Brain microvascular endothelial cell (primary cell): Measurements from ENCODE around the gene HELZ.
A peak's percentile ranks its signal among the peaks of the same experiment; 100 is the strongest.
"Not testable (repeated sequence)": the region's sequence is repeated elsewhere in the genome, so short reads cannot be mapped to it uniquely, and the experiment has no call there.

Source experiments
- DNase-seq: peaks from one replicate; pipeline ENCODE4 v3.0.0-alpha.2; 2020
- H3K27ac ChIP-seq: fragments of 250-450 bp; sonication (Bioruptor Pico); 2 replicates; pipeline ENCODE4 v1.5.1; 2020; ENCODE audit warnings: mild to moderate bottlenecking, moderate library complexity
- H3K27me3 ChIP-seq: fragments of 250-450 bp; sonication (Bioruptor Pico); replicated peaks from 2 replicates; pipeline ENCODE4 v1.5.1; 2020; ENCODE audit warnings: mild to moderate bottlenecking
- H3K36me3 ChIP-seq: fragments of 250-450 bp; sonication (Bioruptor Pico); replicated peaks from 2 replicates; pipeline ENCODE4 v1.5.1; 2020; ENCODE audit warnings: mild to moderate bottlenecking
- H3K4me3 ChIP-seq: 2 replicates; pipeline ENCODE4 v1.5.1; 2011; ENCODE audit warnings: low read depth, mild to moderate bottlenecking, control low read depth, low read length, moderate library complexity
- CTCF ChIP-seq: IDR thresholded peaks from 2 replicates; pipeline ENCODE4 v1.5.1; 2011; ENCODE audit warnings: low read depth, mild to moderate bottlenecking, moderate library complexity, low read length, control low read depth, inconsistent platforms; ENCODE audit errors: missing control alignments
- in situ Hi-C: cut with HindIII; loops from 2 replicates; pipeline ENCODE4 v1.10.0; 2017; ENCODE audit warnings: low sequenced_read_pairs, low pct_ligation_motif_present

Gene HELZ

DNA sequence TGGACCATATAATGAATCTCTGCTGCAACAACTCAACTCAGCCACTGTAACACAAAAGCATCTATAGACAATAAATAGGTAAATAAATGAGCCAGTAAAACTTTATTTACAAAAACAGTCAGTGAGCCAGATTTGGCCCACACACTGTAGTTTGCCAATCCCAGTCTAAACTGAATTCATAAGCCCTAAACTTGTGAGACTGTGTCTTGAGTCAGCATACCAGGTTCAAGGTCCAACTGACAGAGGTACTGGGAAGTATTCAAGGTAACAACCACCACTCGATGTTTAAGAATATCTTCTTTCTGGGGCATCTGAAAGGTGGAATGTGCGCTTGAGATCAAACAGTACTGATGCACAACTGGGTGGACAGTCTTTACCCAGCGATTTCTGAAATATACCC lies 94.2 kb downstream of the HELZ start:
- Histone ChIP-seq H3K27ac (peak overlapping the region; percentile 61), H3K27me3 (no peaks in the 10 kb centered on the region), H3K36me3 (peaks cover 21% of the 10 kb centered on the region), H3K4me3 (no peak overlapping the region)
- no peak for DNase-seq
- in situ Hi-C loops = no loop called here
- no peak for TF ChIP-seq CTCF

DNA sequence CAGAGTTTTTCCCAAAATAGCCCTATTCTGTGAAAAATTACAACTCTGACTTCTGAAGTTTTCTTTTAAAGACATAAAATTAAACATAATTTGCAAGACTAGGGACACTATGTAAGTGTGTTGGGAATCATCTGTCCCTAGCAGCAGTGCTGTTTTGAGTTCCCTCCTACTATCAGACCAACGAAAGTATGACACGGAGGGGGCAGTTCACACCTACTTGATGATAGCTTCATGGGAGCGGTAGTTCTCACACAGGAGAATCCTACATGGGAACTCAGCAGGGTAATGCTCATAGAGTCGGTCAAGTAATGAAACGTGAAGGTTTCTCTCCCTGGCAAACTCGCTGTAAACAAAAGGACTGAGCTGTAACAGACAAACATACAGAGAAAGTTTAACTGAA lies 96.6 kb downstream of the HELZ start:
- Histone ChIP-seq H3K4me3 (no peak overlapping the region), H3K27ac (no peak overlapping the region), H3K36me3 (peaks cover 21% of the 10 kb centered on the region), H3K27me3 (no peaks in the 10 kb centered on the region)
- in situ Hi-C loops = no loop called here
- DNase-seq = no peak
- TF ChIP-seq CTCF = no peak

DNA sequence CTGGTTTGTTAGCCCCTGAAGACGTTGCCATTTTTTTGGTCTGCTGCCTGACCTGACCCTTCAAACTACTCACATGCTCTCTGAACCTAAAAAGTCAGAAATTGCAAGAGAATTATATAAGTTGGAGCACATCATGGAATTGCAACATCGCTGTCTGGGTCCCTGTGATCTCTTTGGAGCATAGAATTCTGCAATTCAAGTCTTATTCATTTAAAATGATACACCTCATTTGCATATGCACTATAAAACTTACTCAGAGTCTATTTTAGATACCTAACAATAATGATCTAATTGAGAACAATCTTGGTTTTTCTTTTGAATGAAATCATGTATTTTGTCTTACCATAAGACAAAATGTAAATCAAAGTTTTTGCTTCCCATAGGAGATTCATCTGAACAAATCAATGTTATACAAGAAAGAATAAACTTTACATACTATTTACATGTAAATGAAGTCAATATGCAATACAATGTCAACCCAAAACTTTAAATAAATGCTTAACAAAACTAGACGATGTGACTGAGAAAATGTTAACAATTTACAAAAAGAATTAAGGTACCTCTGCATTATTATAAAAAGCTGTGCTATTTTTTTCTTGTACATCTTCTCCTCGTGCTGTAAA lies 99.7 kb downstream of the HELZ start:
- no peak for TF ChIP-seq CTCF
- no peak for DNase-seq
- H3K27ac ChIP-seq = no peak overlapping the region
- H3K4me3 ChIP-seq = no peak overlapping the region
- H3K27me3 ChIP-seq = no peaks in the 10 kb centered on the region
- in situ Hi-C loops = no loop called here
- H3K36me3 ChIP-seq = peaks cover 22% of the 10 kb centered on the region

DNA sequence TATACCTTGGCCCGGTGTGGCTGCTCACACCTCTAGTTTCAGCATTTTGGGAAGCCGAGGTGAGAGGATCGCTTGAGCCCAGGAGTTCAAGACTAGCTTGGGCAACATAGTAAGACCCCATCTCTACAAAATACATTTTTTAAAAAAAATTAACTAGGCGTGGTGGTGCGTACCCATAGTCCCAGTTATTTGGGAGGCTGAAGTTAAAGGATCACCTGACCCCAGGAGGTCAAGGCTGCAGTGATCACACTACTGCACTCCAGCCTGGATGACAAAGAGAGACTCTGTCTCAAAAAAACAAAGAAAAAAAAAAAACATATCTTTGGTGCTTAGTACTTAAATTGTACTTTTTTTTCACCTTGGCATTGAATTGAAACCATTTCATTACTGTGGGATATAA lies 101.7 kb downstream of the HELZ start:
- no peak for TF ChIP-seq CTCF
- in situ Hi-C loops = no loop called here
- H3K36me3 ChIP-seq = peaks cover 17% of the 10 kb centered on the region

DNA sequence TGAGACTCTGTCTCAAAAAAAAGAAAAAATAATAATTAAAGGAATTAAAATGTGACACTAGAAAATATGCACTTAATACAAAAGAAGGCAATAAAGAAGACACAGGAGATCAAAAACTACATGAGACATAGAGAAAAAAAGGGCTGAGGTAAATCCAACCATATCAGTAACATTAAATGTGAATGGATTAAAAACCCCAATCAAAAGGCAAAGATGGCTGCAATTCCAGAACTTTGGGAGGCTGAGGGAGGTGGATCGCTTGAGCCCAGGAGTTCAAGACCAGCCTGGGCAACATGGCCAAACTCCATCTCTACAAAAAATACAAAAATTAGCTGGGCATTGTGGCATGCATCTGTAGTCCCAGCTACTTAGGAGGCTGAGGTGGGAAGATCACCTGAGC lies 103.0 kb downstream of the HELZ start:
- DNase-seq, H3K27me3 ChIP-seq, H3K4me3 ChIP-seq, H3K27ac ChIP-seq, in situ Hi-C loops: not testable (repeated sequence)
- H3K36me3 ChIP-seq = peaks cover 13% of the 10 kb centered on the region

More for the DNA sequence above, 101.7 kb downstream of the HELZ start:
- H3K27me3 ChIP-seq = no peaks in the 10 kb centered on the region
- no peak for DNase-seq
- no peak overlapping the region for H3K27ac ChIP-seq
- H3K4me3 ChIP-seq = no peak overlapping the region

GRCh38 chr17:67139784-67140665 lies 105.0 kb downstream of the HELZ start:
- DNase-seq = no peak
- peak; percentile 20 for TF ChIP-seq CTCF
- in situ Hi-C loops = no loop called here
- peaks cover 12% of the 10 kb centered on the region for H3K36me3 ChIP-seq
- no peak overlapping the region for H3K4me3 ChIP-seq
- H3K27me3 ChIP-seq = no peaks in the 10 kb centered on the region
- peak overlapping the region; percentile 27 for H3K27ac ChIP-seq
